Tibial artery (tissue), 4 donors: ENCODE data around the gene SLC2A3.

Experiments used
- DNase-seq, 2 donors: peaks; one replicate each; pipeline ENCODE4 v3.0.0-alpha.2; 2019
- H3K27ac ChIP-seq, 2 donors: fragments of 200-600 bp; sonication (generic) in 1 of 2; 1 replicate in 1 of 2; 2 replicates in 1 of 2; pipeline ENCODE4 v1.5.1; 2018 to 2019; ENCODE audit warnings: mild to moderate bottlenecking in 1 of 2
- H3K27me3 ChIP-seq, 2 donors: fragments of 200-600 bp; sonication (generic) in 1 of 2; one replicate each; pipeline versions ENCODE4 v1.5.1 to v1.6.0; 2016 to 2019
- H3K36me3 ChIP-seq, 3 donors: fragments of 200-600 bp; sonication (generic) in 2 of 3; one replicate each; pipeline ENCODE4 v1.5.1; 2016 to 2019; ENCODE audit warnings: mild to moderate bottlenecking in 2 of 3
- H3K4me1 ChIP-seq, 4 donors: fragments of 200-600 bp; sonication (generic) in 2 of 4; 1 replicate in 3 of 4; 2 replicates in 1 of 4; pipeline ENCODE4 v1.5.1; 2016 to 2019
- H3K4me3 ChIP-seq, 2 donors: fragments of 200-600 bp; sonication (generic) in 1 of 2; 1 replicate in 1 of 2; 2 replicates in 1 of 2; pipeline ENCODE4 v1.5.1; 2018 to 2019; ENCODE audit warnings: mild to moderate bottlenecking in 2 of 2
- H3K9me3 ChIP-seq, 3 donors: fragments of 200-600 bp; sonication (generic) in 1 of 3; one replicate each; pipeline ENCODE4 v1.5.1; 2016 to 2019
- CTCF ChIP-seq, 2 experiments: fragments of 200-600 bp in 1 of 2; fragments of 450-650 bp in 1 of 2; IDR thresholded peaks; one replicate each; pipeline ENCODE4 v1.5.1; 2017 to 2019; ENCODE audit warnings: antibody characterized with exemption in 2 of 2, mild to moderate bottlenecking in 1 of 2, moderate library complexity in 1 of 2
- intact Hi-C: fragments of 100-400 bp; cut with DNase I; formaldehyde crosslinking; loops from one replicate; pipeline ENCODE4 v1.15.0; 2023; ENCODE audit warnings: low total_unique reads

The SLC2A3 gene

GRCh38 chr12:7877420-7877819 lies 58.6 kb downstream of the SLC2A3 start:
- Histone ChIP-seq H3K9me3 (no peaks in the 10 kb centered on the region), H3K27ac (no peak overlapping the region), H3K27me3 (peaks cover 0 to 16% of the 10 kb centered on the region in 2 donors), H3K36me3 (no peaks in the 10 kb centered on the region), H3K4me1 (peaks cover 0 to 4% (median 2%) of the 10 kb centered on the region in 4 donors), H3K4me3 (no peak overlapping the region)
- no peak for TF ChIP-seq CTCF (IDR thresholded peaks at IDR 0.05)
- intact Hi-C loops = no loop called here
- DNase-seq = no peak

GRCh38 chr12:7872566-7873319 lies 63.2 kb downstream of the SLC2A3 start, which contains the start of gene SLC2A14:
Gene SLC2A14, minus strand, starts transcription at chr12:7872915. Its CDS starts 3,035 bp downstream, at chr12:7869880.
- peak within 1 kb of the TSS in 1 of 2 donors; percentile 3 for H3K4me3 ChIP-seq
- H3K9me3 ChIP-seq = no peaks in the 10 kb centered on the region
- H3K36me3 ChIP-seq = no peaks in the 10 kb centered on the region
- no peak within 1 kb of the TSS for H3K27ac ChIP-seq
- peaks cover 0 to 31% of the 10 kb centered on the region in 2 donors for H3K27me3 ChIP-seq
- no peak for DNase-seq
- intact Hi-C loops = no loop called here
- TF ChIP-seq CTCF (IDR thresholded peaks at IDR 0.05) = no peak
- H3K4me1 ChIP-seq = peaks cover 0 to 4% (median 2%) of the 10 kb centered on the region in 4 donors

- no peak overlapping the region for H3K4me3 ChIP-seq
- intact Hi-C loops = no loop called here
- peaks cover 0 to 31% of the 10 kb centered on the region in 2 donors for H3K27me3 ChIP-seq
- H3K4me1 ChIP-seq = peaks cover 0 to 4% (median 2%) of the 10 kb centered on the region in 4 donors
- H3K27ac ChIP-seq = no peak overlapping the region
- TF ChIP-seq CTCF (IDR thresholded peaks at IDR 0.05) = no peak
- H3K36me3 ChIP-seq = no peaks in the 10 kb centered on the region
- no peaks in the 10 kb centered on the region for H3K9me3 ChIP-seq
- DNase-seq = no peak
Measured at GRCh38 chr12:7870335-7870734, 65.7 kb downstream of the SLC2A3 start.
